Tibial nerve (tissue), 4 donors: ENCODE data around the gene TSACC. TPM values are rescaled to one million over a fixed set of nuclear protein-coding genes. Genes with fewer than 3 reads are reported as not detected.
A peak's percentile ranks its signal among the peaks of the same experiment; 100 is the strongest.

Experiments
- DNase-seq, 2 donors: peaks; one replicate each; pipeline ENCODE4 v3.0.0-alpha.2; 2019; ENCODE audit warnings: low spot score in 2 of 2
- H3K27ac ChIP-seq, 4 donors: fragments of 200-600 bp; sonication (generic) in 3 of 4; one replicate each; pipeline ENCODE4 v1.5.1; 2017 to 2019; ENCODE audit warnings: mild to moderate bottlenecking in 1 of 4
- H3K27me3 ChIP-seq, 2 donors: fragments of 200-600 bp; sonication (generic) in 1 of 2; one replicate each; pipeline versions ENCODE4 v1.5.1 to v1.6.0; 2017 to 2019
- H3K36me3 ChIP-seq, 3 donors: fragments of 200-600 bp; sonication (generic); one replicate each; pipeline ENCODE4 v1.5.1; 2018 to 2019
- H3K4me1 ChIP-seq, 4 donors: fragments of 200-600 bp; sonication (generic) in 3 of 4; one replicate each; pipeline ENCODE4 v1.5.1; 2017 to 2019
- H3K4me3 ChIP-seq, 4 donors: fragments of 200-600 bp; sonication (generic) in 3 of 4; one replicate each; pipeline ENCODE4 v1.5.1; 2017 to 2019; ENCODE audit warnings: mild to moderate bottlenecking in 1 of 4, moderate library complexity in 1 of 4
- H3K9me3 ChIP-seq, 4 donors: fragments of 200-600 bp; sonication (generic) in 3 of 4; one replicate each; pipeline ENCODE4 v1.5.1; 2017 to 2019
- CTCF ChIP-seq, 5 experiments: fragments of 200-600 bp in 3 of 5; fragments of 450-650 bp in 2 of 5; sonication (generic) in 3 of 5; IDR thresholded peaks; one replicate each; pipeline ENCODE4 v1.5.1; 2016 to 2019; ENCODE audit warnings: antibody characterized with exemption in 5 of 5, mild to moderate bottlenecking in 3 of 5, moderate library complexity in 2 of 5
- EP300 ChIP-seq, 2 donors: sonication (generic); formaldehyde crosslinking; IDR thresholded peaks; one replicate each; pipeline ENCODE4 v1.6.1; 2017; ENCODE audit warnings: antibody characterized with exemption in 2 of 2, mild to moderate bottlenecking in 1 of 2
- POLR2A ChIP-seq, 2 donors: fragments of 450-650 bp; IDR thresholded peaks; one replicate each; pipeline ENCODE4 v1.6.1; 2017; ENCODE audit warnings: antibody characterized with exemption in 2 of 2, mild to moderate bottlenecking in 2 of 2, moderate library complexity in 2 of 2
- WGBS, 2 donors: methylation state at CpG; one replicate each; pipeline ENCODE4 v1.1.5; 2018; 5-methylcytosine and 5-hydroxymethylcytosine counted together
- total RNA-seq, 4 donors: library from RNA; depleted of rRNA; stranded (reverse); fragments of >200 nt; gene quantifications; one replicate each; pipeline ENCODE4 v1.1.0, GENCODE V29; 2016

Gene TSACC
- total RNA-seq, 4 donors from 2014 or later = not detected

- TF ChIP-seq EP300 (IDR thresholded peaks at IDR 0.05) = no peak
- TF ChIP-seq CTCF (IDR thresholded peaks at IDR 0.05) = no peak
- TF ChIP-seq POLR2A (IDR thresholded peaks at IDR 0.05) = no peak
- 69 to 84% methylated on average over 2 of the region's 2 CpGs for WGBS, 2 donors
- Histone ChIP-seq H3K36me3 (peaks cover 4 to 64% (median 19%) of the 10 kb centered on the region in 3 donors), H3K4me1 (no peaks in the 10 kb centered on the region), H3K27me3 (no peaks in the 10 kb centered on the region), H3K4me3 (no peak overlapping the region), H3K27ac (no peak overlapping the region), H3K9me3 (no peaks in the 10 kb centered on the region)
- no peak for DNase-seq
Measured at GRCh38 chr1:156305215-156305614, 33.1 kb upstream of the TSACC start.

DNA sequence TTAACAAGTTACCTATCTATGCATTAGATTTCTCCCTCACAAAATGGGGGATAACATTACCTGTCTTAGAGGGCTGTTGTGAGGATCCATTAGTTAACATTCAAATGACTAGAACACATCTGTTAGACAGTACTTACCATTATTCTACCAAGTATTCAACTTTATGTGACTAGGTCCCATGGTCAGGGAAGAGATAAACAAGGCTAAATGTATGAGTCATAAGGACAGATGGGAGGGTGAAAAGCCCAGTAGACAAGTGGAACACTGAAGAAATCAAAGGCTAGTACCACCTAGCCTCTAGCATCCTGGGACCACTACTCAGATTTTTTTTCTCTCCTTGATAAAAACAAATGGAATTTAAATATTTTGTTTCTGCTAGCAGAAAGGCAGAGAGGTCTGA, 30.2 kb upstream of the TSACC start:
- no peak overlapping the region for H3K27ac ChIP-seq
- no peaks in the 10 kb centered on the region for H3K4me1 ChIP-seq
- peaks cover 4 to 93% (median 35%) of the 10 kb centered on the region in 3 donors for H3K36me3 ChIP-seq
- DNase-seq = no peak
- no peaks in the 10 kb centered on the region for H3K27me3 ChIP-seq
- H3K4me3 ChIP-seq = no peak overlapping the region
- no peaks in the 10 kb centered on the region for H3K9me3 ChIP-seq
- TF ChIP-seq CTCF (IDR thresholded peaks at IDR 0.05) (no peak), EP300 (IDR thresholded peaks at IDR 0.05) (no peak), POLR2A (IDR thresholded peaks at IDR 0.05) (no peak)

DNA sequence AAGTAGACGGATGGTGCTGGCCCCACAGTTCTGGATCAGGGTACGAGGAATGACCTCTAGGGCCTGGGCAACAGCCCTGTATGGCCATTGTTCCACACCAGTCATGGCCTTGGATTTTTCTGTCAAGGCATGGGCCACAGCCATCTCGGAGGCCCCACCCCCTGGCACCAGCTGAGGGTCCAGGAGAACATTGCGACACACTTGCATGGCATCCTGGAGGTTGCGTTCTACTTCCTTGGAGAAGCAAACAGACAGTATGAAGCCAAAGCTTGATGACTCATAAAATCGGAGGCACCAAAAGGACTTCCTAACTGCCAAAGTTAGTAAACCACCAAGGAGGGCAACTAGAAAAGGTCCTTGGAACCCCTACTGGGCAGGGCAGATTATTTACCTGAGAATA, 27.4 kb upstream of the TSACC start:
- Histone ChIP-seq H3K4me3 (no peak overlapping the region), H3K4me1 (no peaks in the 10 kb centered on the region), H3K27ac (no peak overlapping the region), H3K36me3 (peaks cover 4 to 100% (median 38%) of the 10 kb centered on the region in 3 donors), H3K9me3 (no peaks in the 10 kb centered on the region), H3K27me3 (no peaks in the 10 kb centered on the region)
- WGBS, 2 donors = 79 to 80% methylated on average over 6 of the region's 6 CpGs
- no peak for TF ChIP-seq EP300 (IDR thresholded peaks at IDR 0.05)
- TF ChIP-seq CTCF (IDR thresholded peaks at IDR 0.05) = no peak
- TF ChIP-seq POLR2A (IDR thresholded peaks at IDR 0.05) = no peak
- no peak for DNase-seq

GRCh38 chr1:156316909-156317308, 21.4 kb upstream of the TSACC start:
- WGBS, 2 donors = 94 to 95% methylated on average over 7 of the region's 7 CpGs
- H3K4me1 ChIP-seq = no peaks in the 10 kb centered on the region
- TF ChIP-seq EP300 (IDR thresholded peaks at IDR 0.05) (no peak), POLR2A (IDR thresholded peaks at IDR 0.05) (no peak), CTCF (IDR thresholded peaks at IDR 0.05) (no peak)
- no peak overlapping the region for H3K4me3 ChIP-seq
- H3K36me3 ChIP-seq = peaks cover 12 to 100% (median 55%) of the 10 kb centered on the region in 3 donors
- H3K27me3 ChIP-seq = no peaks in the 10 kb centered on the region
- no peak for DNase-seq
- no peaks in the 10 kb centered on the region for H3K9me3 ChIP-seq
- no peak overlapping the region for H3K27ac ChIP-seq

DNA sequence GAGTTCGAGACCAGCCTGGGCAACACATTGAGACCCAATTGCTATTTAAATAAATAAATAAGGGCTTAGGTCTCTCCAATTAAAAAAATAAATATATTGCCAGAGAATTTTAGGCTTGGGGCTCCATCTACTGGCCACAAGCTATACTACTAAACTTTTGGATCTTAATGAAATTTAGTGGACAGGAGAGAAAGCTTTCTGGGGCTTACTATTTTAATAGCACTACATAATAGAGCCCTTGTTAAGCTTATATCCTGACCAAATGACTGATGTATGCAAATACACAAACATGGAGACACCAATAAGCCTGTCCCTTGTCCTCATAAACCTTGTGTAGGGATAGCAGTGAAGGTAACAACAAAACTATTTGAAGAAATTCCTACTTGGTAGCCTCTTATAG, 18.7 kb upstream of the TSACC start:
- no peaks in the 10 kb centered on the region for H3K9me3 ChIP-seq
- 53 to 63% methylated on average over 1 of the region's 1 CpG for WGBS, 2 donors
- peaks cover 17 to 100% (median 65%) of the 10 kb centered on the region in 3 donors for H3K36me3 ChIP-seq
- DNase-seq = peak in 1 of 2 donors; percentile 15
- peak; percentile 27 to 45 (median 39) for TF ChIP-seq CTCF (IDR thresholded peaks at IDR 0.05)
- no peak for TF ChIP-seq EP300 (IDR thresholded peaks at IDR 0.05)
- no peak for TF ChIP-seq POLR2A (IDR thresholded peaks at IDR 0.05)
- H3K27ac ChIP-seq = no peak overlapping the region
- H3K4me1 ChIP-seq = no peaks in the 10 kb centered on the region
- no peak overlapping the region for H3K4me3 ChIP-seq
- no peaks in the 10 kb centered on the region for H3K27me3 ChIP-seq
